PC-3 (cell line): ENCODE measurements around the gene NEU1.
"Not testable (repeated sequence)": the region's sequence is repeated elsewhere in the genome, so short reads cannot be mapped to it uniquely, and the experiment has no call there.

Experiments
- CTCF ChIP-seq: fragments of 300-600 bp; sonication (generic); conservative IDR thresholded peaks from 2 replicates; pipeline ENCODE4 v1.5.1; 2017; ENCODE audit warnings: antibody characterized with exemption, low read depth, mild to moderate bottlenecking, low read length
- EZH2 ChIP-seq: fragments of 300-600 bp; sonication (generic); IDR thresholded peaks from one replicate; pipeline ENCODE4 v1.6.1; 2017; ENCODE audit warnings: antibody characterized with exemption, mild to moderate bottlenecking, low read length; ENCODE audit not compliant: unreplicated experiment
- EZH2phosphoT487 ChIP-seq: fragments of 300-600 bp; sonication (generic); IDR thresholded peaks from 2 replicates; pipeline ENCODE4 v1.6.1; 2018; ENCODE audit warnings: mild to moderate bottlenecking, antibody characterized with exemption, low read length, borderline replicate concordance

GRCh38 chr6:31808599-31808998, 54.0 kb downstream of the NEU1 start:
- TF ChIP-seq CTCF, EZH2, EZH2phosphoT487: not testable (repeated sequence)
